ENCODE measurements around the gene LIMCH1.

LIMCH1 gene

DNA sequence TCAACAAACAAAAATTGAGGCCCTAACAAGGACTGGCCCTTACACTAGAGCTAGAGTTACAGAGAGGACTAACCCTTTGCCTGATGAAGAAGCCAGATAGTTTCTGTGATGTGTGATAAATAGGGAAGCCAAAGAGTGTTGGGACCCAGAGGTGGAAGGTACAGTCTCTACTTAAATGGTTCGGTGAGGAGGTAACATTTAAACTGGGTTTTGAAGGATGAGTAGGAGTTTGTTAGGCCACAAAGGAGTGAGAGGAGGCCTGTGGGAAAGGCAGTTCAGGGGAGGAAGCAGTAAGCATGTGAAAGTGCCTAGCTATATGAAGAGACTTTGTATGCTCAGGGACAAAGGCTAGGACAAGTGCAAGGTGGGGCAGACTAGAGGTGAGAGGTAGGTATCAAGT lies 23.8 kb upstream of the LIMCH1 start:
- no peak for TF ChIP-seq CTCF (IDR thresholded peaks at IDR 0.05; ENCODE audit: control extremely low read depth, extremely low read depth, low read depth, missing control alignments)
- ChIA-PET POLR2A (no interaction called here), CTCF (no interaction called here)
- DNase-seq (ENCODE audit: extremely low spot score), result no peak

- ChIA-PET CTCF (no interaction called here), POLR2A (no interaction called here)
- TF ChIP-seq CTCF (IDR thresholded peaks at IDR 0.05; ENCODE audit: control extremely low read depth, extremely low read depth, low read depth, missing control alignments), result no peak
- DNase-seq (ENCODE audit: extremely low spot score), result no peak
Observed at GRCh38 chr4:41514766-41515481, 23.0 kb upstream of the LIMCH1 start.

DNA sequence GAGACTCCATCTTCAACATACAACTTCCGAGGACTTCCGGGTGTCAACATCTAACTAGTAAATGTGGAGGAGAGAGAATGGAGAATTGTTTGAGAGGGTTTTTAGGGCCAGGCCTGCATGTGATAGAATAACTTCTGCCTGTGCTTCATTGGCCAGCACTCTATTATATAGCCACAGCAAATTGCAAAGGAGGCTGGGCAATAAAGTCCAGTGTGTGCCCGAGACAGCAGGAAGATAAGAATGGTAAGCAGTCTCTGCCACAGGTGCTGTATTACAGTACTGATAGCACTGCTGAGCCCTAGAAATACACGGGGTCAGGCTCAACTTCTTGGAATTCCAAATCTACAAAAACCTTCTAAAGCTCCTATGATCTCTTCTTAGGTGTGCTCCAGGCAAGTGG lies 20.8 kb upstream of the LIMCH1 start:
- no peak for DNase-seq (ENCODE audit: extremely low spot score)
- ChIA-PET CTCF (interaction anchor here (1.2 to 1.4 kb wide), 3 partner anchors 8 to 13 kb away, joined by 3 read pairs; no protein-coding TSS in a partner anchor), POLR2A (no interaction called here)
- no peak for TF ChIP-seq CTCF (IDR thresholded peaks at IDR 0.05; ENCODE audit: control extremely low read depth, extremely low read depth, low read depth, missing control alignments)

DNA sequence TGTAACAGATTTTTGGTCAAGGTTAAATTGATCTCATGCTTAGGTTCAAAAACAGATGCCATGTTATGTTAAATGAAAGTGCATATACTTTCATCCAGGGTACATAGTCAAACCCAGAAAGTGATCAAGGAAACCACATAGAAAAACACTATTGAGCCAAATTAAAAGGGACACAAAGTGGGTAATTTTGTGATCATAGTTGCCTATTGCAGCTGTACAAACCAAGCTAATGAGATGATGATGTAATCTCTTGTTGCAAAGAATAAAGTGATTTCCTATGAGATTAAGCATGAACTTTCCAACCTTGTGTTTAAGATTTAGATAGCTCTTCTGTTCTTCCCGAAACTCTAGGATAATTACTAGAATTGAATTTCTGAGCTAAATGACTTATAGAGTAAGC lies 20.2 kb upstream of the LIMCH1 start:
- no peak for DNase-seq (ENCODE audit: extremely low spot score)
- ChIA-PET CTCF (interaction anchor here (1.3 to 1.4 kb wide), 2 partner anchors 9 to 14 kb away, joined by 3 read pairs; no protein-coding TSS in a partner anchor), POLR2A (no interaction called here)
- no peak for TF ChIP-seq CTCF (IDR thresholded peaks at IDR 0.05; ENCODE audit: control extremely low read depth, extremely low read depth, low read depth, missing control alignments)

DNA sequence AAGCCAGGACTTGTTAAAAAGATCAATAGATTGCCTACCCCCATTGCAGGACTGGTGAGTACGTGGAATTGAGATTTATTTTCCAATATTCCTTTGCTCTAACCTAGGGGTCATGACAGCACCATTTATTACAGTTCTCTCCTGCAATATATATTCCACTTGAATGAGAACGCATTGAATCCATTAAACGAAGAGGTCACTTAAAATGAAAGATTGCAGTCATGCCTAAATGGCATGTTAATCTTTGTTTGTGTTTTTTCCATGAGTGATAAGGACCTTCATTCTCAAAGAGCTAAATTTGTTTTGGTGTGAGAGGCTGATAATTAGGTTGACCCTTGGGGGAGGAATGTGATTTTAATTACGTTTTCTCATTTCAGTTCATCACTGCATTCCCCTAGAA lies 13.5 kb upstream of the LIMCH1 start:
- ChIA-PET POLR2A (no interaction called here), CTCF (no interaction called here)
- no peak for DNase-seq (ENCODE audit: extremely low spot score)
- no peak for TF ChIP-seq CTCF (IDR thresholded peaks at IDR 0.05; ENCODE audit: control extremely low read depth, extremely low read depth, low read depth, missing control alignments)

- TF ChIP-seq CTCF (IDR thresholded peaks at IDR 0.05; ENCODE audit: control extremely low read depth, extremely low read depth, low read depth, missing control alignments), result no peak
- no peak for DNase-seq (ENCODE audit: extremely low spot score)
- POLR2A ChIA-PET, result no interaction called here
- CTCF ChIA-PET, result interaction anchor here (1.2 kb wide), 1 partner anchor 8 kb away, joined by 3 read pairs; no protein-coding TSS in a partner anchor
Observed at GRCh38 chr4:41525129-41525528, 12.8 kb upstream of the LIMCH1 start.
